Astrocyte (in vitro differentiated cells and primary cell): ENCODE data around the gene CR2.

Experiments
- EZH2 ChIP-seq: IDR thresholded peaks from 2 replicates; pipeline ENCODE4 v1.6.1; 2012; ENCODE audit warnings: mild to moderate bottlenecking, low read length, inconsistent platforms; ENCODE audit not compliant: insufficient read depth
- TF ChIP-seq, protein P1 (sequence below): IDR thresholded peaks from 2 replicates; pipeline ENCODE4 v1.5.1; 2011; ENCODE audit warnings: low read depth, mild to moderate bottlenecking, inconsistent platforms, low read length, moderate library complexity; ENCODE audit not compliant: insufficient read depth

DNA sequence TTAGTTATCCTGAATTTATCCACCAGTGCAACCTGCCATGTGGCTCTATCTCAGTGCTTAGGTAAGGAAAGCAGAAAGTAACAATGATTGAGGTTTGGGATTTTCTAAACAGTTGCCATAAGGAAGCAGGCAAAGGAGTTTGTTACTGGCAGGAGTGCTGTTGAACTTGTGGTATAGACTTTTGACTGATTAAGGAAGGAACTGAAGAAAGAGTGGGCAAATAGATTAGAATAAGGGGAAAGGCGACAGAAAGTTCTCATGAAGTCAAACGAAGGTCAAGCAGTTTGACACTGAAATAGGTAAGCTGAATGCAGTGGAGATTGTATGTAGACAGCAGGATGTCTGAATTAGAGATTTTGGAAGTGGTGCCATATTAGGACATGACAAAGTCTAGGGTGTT, 24.2 kb upstream of the CR2 start:
- TF ChIP-seq, protein P1, sequence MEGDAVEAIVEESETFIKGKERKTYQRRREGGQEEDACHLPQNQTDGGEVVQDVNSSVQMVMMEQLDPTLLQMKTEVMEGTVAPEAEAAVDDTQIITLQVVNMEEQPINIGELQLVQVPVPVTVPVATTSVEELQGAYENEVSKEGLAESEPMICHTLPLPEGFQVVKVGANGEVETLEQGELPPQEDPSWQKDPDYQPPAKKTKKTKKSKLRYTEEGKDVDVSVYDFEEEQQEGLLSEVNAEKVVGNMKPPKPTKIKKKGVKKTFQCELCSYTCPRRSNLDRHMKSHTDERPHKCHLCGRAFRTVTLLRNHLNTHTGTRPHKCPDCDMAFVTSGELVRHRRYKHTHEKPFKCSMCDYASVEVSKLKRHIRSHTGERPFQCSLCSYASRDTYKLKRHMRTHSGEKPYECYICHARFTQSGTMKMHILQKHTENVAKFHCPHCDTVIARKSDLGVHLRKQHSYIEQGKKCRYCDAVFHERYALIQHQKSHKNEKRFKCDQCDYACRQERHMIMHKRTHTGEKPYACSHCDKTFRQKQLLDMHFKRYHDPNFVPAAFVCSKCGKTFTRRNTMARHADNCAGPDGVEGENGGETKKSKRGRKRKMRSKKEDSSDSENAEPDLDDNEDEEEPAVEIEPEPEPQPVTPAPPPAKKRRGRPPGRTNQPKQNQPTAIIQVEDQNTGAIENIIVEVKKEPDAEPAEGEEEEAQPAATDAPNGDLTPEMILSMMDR: no peak
- no peak for TF ChIP-seq EZH2
